ENCODE measurements around the gene SUFU. TPM values are rescaled to one million over a fixed set of nuclear protein-coding genes. Genes with fewer than 3 reads are reported as not detected.
"Not testable (repeated sequence)": the region's sequence is repeated elsewhere in the genome, so short reads cannot be mapped to it uniquely, and the experiment has no call there.

Gene SUFU
- polyA plus RNA-seq, 1 experiment: 8.5 TPM

DNA sequence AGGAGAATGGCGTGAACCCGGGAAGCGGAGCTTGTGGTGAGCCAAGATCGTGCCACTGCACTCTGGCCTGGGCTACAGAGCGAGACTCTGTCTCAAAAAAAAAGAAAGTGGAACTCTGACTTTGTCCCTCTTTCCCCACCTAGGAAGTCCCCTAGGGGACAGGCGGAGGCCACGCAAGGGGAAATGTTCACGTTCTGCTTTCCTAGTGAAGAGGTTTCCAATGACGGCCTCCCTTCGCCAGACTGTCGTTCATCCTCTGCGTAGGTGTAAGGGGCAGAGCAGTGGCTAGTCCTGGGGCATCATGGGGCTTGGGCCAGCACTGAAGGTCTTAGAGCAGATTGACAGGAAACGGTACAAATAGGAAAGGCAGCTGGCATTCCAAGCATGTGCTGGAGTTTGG is 30.6 kb downstream of the SUFU start:
- ChIA-PET CTCF (no interaction called here), POLR2A (no interaction called here)
- Histone ChIP-seq H3K4me3 (ENCODE audit: low read depth, low read length) (no peak overlapping the region), H3K36me3 (ENCODE audit: control insufficient read depth, insufficient read depth, low read length) (peaks cover 1% of the 10 kb centered on the region; the same call in 1 of the 2 replicates), H3K27me3 (ENCODE audit: control insufficient read depth, insufficient read depth, low read length) (no peaks in the 10 kb centered on the region)
- TF ChIP-seq, protein P1, sequence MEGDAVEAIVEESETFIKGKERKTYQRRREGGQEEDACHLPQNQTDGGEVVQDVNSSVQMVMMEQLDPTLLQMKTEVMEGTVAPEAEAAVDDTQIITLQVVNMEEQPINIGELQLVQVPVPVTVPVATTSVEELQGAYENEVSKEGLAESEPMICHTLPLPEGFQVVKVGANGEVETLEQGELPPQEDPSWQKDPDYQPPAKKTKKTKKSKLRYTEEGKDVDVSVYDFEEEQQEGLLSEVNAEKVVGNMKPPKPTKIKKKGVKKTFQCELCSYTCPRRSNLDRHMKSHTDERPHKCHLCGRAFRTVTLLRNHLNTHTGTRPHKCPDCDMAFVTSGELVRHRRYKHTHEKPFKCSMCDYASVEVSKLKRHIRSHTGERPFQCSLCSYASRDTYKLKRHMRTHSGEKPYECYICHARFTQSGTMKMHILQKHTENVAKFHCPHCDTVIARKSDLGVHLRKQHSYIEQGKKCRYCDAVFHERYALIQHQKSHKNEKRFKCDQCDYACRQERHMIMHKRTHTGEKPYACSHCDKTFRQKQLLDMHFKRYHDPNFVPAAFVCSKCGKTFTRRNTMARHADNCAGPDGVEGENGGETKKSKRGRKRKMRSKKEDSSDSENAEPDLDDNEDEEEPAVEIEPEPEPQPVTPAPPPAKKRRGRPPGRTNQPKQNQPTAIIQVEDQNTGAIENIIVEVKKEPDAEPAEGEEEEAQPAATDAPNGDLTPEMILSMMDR (IDR thresholded peaks at IDR 0.05; ENCODE audit: insufficient read depth, low read depth, low read length): no peak
- no peak for DNase-seq (ENCODE audit: low read depth)

DNA sequence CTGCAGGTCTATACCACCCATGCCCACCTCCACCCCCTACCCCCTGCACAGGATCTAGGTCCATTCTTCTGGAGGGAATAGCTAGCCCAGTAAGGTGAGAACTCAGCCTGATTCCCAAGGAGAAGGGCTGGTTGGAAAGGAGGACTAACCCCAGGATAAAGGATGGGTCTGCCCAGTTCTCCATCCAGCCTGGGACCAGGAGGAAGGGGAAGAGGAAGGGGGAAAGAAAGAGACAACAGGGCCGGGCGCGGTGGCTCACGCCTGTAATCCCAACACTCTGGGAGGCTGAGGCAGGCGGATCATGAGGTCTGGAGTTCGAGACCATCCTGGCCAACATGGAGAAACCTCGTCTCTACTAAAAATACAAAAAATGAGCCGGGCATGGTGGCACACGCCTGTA is 31.2 kb downstream of the SUFU start:
- H3K36me3 ChIP-seq (ENCODE audit: control insufficient read depth, insufficient read depth, low read length); POLR2A ChIA-PET; H3K4me3 ChIP-seq (ENCODE audit: low read depth, low read length); DNase-seq (ENCODE audit: low read depth); CTCF ChIA-PET; H3K27me3 ChIP-seq (ENCODE audit: control insufficient read depth, insufficient read depth, low read length): not testable (repeated sequence)

DNA sequence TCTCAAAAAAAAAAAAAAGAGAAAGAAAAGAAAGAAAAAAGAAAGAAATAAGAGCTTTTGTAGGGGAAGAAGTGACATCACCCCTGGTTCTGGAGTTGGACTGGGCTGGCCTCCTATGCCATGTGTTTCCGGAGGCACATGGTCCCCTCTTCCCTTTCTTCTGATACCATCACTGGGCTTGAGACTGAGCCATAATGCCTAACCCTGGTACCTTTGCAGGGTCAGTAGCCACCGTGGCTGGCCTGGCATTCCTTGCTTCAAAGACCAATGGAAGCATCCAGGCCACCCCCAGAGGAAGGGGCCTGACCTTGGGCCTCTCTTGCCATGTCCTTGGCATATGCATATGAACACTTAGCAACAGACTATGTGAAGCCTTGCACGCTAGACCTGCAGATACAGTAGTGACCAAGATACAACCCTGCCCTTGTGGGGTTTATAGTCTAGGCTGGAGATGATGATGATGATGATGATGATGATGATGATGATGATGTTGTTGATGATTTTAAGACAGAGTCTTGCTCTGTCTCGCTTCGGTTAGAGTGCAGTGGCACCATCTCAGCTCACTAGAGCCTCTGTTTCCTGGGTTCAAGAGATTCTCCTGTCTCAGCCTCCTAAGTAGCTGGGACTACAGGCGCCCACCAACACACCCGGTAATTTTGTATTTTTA is 31.8 kb downstream of the SUFU start:
- H3K27me3 ChIP-seq (ENCODE audit: control insufficient read depth, insufficient read depth, low read length): no peaks in the 10 kb centered on the region
- TF ChIP-seq, protein P1 (IDR thresholded peaks at IDR 0.05; ENCODE audit: insufficient read depth, low read depth, low read length): no peak
- ChIA-PET CTCF (no interaction called here), POLR2A (no interaction called here)
- H3K36me3 ChIP-seq (ENCODE audit: control insufficient read depth, insufficient read depth, low read length): peaks cover 1% of the 10 kb centered on the region; the same call in 1 of the 2 replicates
- no peak for DNase-seq (ENCODE audit: low read depth)
- no peak overlapping the region for H3K4me3 ChIP-seq (ENCODE audit: low read depth, low read length)

DNA sequence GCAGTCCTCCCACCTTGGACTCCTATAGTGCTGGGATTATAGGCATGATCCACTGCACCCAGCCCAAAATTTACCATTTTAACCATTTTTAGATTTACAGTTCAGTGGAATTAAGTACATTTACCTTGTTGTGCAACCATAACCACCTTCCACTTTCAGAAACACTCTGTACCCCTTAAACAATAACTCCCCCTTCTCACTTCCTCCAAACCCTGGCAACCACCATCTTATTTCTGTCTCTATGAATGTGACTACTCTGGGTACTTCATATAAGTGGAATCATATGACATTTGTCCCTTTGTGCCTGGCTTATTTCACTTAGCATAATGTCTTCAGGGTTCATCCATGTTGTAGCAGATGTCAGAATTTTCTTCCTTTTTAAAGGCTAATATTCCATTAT is 33.6 kb downstream of the SUFU start:
- no peaks in the 10 kb centered on the region for H3K27me3 ChIP-seq (ENCODE audit: control insufficient read depth, insufficient read depth, low read length)
- ChIA-PET CTCF (no interaction called here), POLR2A (no interaction called here)
- no peak overlapping the region for H3K4me3 ChIP-seq (ENCODE audit: low read depth, low read length)
- TF ChIP-seq, protein P1 (IDR thresholded peaks at IDR 0.05; ENCODE audit: insufficient read depth, low read depth, low read length): no peak
- no peak for DNase-seq (ENCODE audit: low read depth)
- H3K36me3 ChIP-seq (ENCODE audit: control insufficient read depth, insufficient read depth, low read length): peaks cover 1% of the 10 kb centered on the region; the same call in 1 of the 2 replicates

DNA sequence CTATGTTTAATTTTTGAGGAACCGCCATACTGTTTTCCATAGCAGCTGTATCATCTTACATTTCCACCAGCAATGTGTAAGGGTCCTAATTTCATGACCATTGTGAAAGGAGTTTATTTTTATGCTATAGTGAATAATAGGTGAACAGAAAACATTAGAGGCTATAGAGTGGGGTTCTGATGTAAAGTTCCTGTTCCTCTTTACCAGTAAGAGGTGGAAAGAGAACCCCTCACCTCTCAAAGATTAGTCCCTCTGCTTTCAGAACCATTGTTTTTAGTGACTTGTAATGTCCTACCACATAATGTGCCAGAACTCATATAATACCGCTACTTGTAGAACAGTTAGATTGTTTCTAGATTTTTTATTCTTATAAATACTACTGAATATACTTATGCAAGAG is 34.2 kb downstream of the SUFU start:
- TF ChIP-seq, protein P1 (IDR thresholded peaks at IDR 0.05; ENCODE audit: insufficient read depth, low read depth, low read length): no peak
- Histone ChIP-seq H3K36me3 (ENCODE audit: control insufficient read depth, insufficient read depth, low read length) (peaks cover 1% of the 10 kb centered on the region; the same call in 1 of the 2 replicates), H3K27me3 (ENCODE audit: control insufficient read depth, insufficient read depth, low read length) (no peaks in the 10 kb centered on the region), H3K4me3 (ENCODE audit: low read depth, low read length) (no peak overlapping the region)
- ChIA-PET POLR2A (no interaction called here), CTCF (no interaction called here)
- no peak for DNase-seq (ENCODE audit: low read depth)

DNA sequence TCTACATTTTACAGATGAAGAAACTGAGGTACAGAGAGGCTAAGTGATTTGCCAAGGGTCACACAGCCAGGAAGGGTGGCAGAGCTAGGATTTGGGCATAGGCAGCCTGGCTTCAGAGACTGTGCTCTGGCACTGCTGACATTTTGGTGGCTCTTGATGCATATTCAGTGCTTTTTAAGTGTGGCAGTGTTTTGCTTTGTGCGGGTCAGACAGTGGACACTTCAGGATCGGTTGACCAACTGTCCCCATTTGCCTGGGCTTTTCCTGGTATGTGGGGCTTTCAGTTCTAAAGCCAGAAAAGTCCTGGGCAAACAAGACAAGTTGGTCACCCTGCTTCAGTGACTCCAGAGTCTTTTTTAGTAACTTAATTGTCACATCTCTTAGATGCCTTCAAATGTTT is 35.0 kb downstream of the SUFU start:
- Histone ChIP-seq H3K36me3 (ENCODE audit: control insufficient read depth, insufficient read depth, low read length) (peaks cover 1% of the 10 kb centered on the region; the same call in 1 of the 2 replicates), H3K27me3 (ENCODE audit: control insufficient read depth, insufficient read depth, low read length) (no peaks in the 10 kb centered on the region), H3K4me3 (ENCODE audit: low read depth, low read length) (no peak overlapping the region)
- no peak for DNase-seq (ENCODE audit: low read depth)
- ChIA-PET CTCF (no interaction called here), POLR2A (no interaction called here)
- TF ChIP-seq, protein P1 (IDR thresholded peaks at IDR 0.05; ENCODE audit: insufficient read depth, low read depth, low read length): no peak

All from BJ (cell line).